Naive B cell (primary cell): ENCODE results near the gene TCEAL9. TPM values are rescaled to one million over a fixed set of nuclear protein-coding genes. Genes with fewer than 3 reads are reported as not detected.
A peak's percentile ranks its signal among the peaks of the same experiment; 100 is the strongest.
"Not testable (repeated sequence)": the region's sequence is repeated elsewhere in the genome, so short reads cannot be mapped to it uniquely, and the experiment has no call there.

Experiments used
- ATAC-seq, 2 donors: fragments of 150-1000 bp; cut with Tn5 transposase; 2 replicates each; pipeline ENCODE4 v1.10.0; 2021; ENCODE audit warnings: low read depth in 2 of 2, mild to moderate bottlenecking in 2 of 2, moderate library complexity in 2 of 2
- DNase-seq: peaks from one replicate; pipeline ENCODE4 v3.0.0; 2022
- H3K27ac Mint-ChIP-seq, 6 donors: one replicate each; pipeline ENCODE4 v1.8.0; 2020 to 2022; ENCODE audit warnings: mild to moderate bottlenecking in 6 of 6, mixed read lengths in 6 of 6, moderate library complexity in 5 of 6, inconsistent platforms in 2 of 6
- H3K27me3 Mint-ChIP-seq, 3 donors: one replicate each; pipeline ENCODE4 v1.8.0; 2021 to 2022; ENCODE audit warnings: mixed read lengths in 3 of 3, mild to moderate bottlenecking in 1 of 3
- H3K36me3 Mint-ChIP-seq, 2 donors: one replicate each; pipeline ENCODE4 v1.8.0; 2020 to 2022; ENCODE audit warnings: mixed read lengths in 2 of 2, inconsistent platforms in 1 of 2, mild to moderate bottlenecking in 1 of 2
- H3K4me1 Mint-ChIP-seq, 3 donors: one replicate each; pipeline ENCODE4 v1.8.0; 2020 to 2022; ENCODE audit warnings: mixed read lengths in 3 of 3, inconsistent platforms in 1 of 3, mild to moderate bottlenecking in 1 of 3, moderate library complexity in 1 of 3
- H3K4me3 Mint-ChIP-seq, 8 donors: one replicate each; pipeline ENCODE4 v1.8.0; 2020 to 2022; ENCODE audit warnings: mild to moderate bottlenecking in 8 of 8, mixed read lengths in 8 of 8, moderate library complexity in 8 of 8, inconsistent platforms in 2 of 8
- H3K9me3 Mint-ChIP-seq, 7 donors: one replicate each; pipeline ENCODE4 v1.8.0; 2020 to 2022; ENCODE audit warnings: mixed read lengths in 7 of 7, mild to moderate bottlenecking in 5 of 7, inconsistent platforms in 2 of 7, moderate library complexity in 1 of 7
- polyA plus RNA-seq, 6 donors: library from polyadenylated mRNA; unstranded; fragments of 300-500 nt; fragmentation: Illumina TruSeq; gene quantifications; one replicate each; pipeline ENCODE4 v1.2.3, GENCODE V29; 2021; ENCODE audit warnings: low read depth in 6 of 6

Gene TCEAL9
- polyA plus RNA-seq, 6 donors from 2014 or later, result 0.45 to 1.5 (median 0.93) TPM; not detected in 2

GRCh38 chrX:103359605-103360004 is 3.3 kb downstream of the TCEAL9 start:
- not testable (repeated sequence) for ATAC-seq, H3K36me3 Mint-ChIP-seq, DNase-seq, H3K4me3 Mint-ChIP-seq, H3K27ac Mint-ChIP-seq, H3K9me3 Mint-ChIP-seq
- peaks cover 6 to 19% (median 16%) of the 10 kb centered on the region in 3 donors for H3K4me1 Mint-ChIP-seq
- peaks cover 8 to 16% (median 11%) of the 10 kb centered on the region in 3 donors for H3K27me3 Mint-ChIP-seq

- Mint-ChIP-seq H3K36me3 (peaks cover 0 to 8% of the 10 kb centered on the region in 2 donors), H3K4me1 (peaks cover 6 to 19% (median 16%) of the 10 kb centered on the region in 3 donors), H3K27me3 (peaks cover 8 to 16% (median 11%) of the 10 kb centered on the region in 3 donors), H3K27ac (no peak overlapping the region), H3K9me3 (peaks cover 0 to 2% (median 0%) of the 10 kb centered on the region in 7 donors), H3K4me3 (no peak overlapping the region)
- DNase-seq (no peak), ATAC-seq (no peak)
Measured at GRCh38 chrX:103360092-103360491, 3.8 kb downstream of the TCEAL9 start.

- Mint-ChIP-seq H3K4me1 (peaks cover 3 to 14% (median 11%) of the 10 kb centered on the region in 3 donors), H3K9me3 (peaks cover 0 to 2% (median 0%) of the 10 kb centered on the region in 7 donors), H3K27ac (no peak overlapping the region), H3K36me3 (peaks cover 0 to 3% of the 10 kb centered on the region in 2 donors), H3K27me3 (peaks cover 9 to 11% (median 10%) of the 10 kb centered on the region in 3 donors), H3K4me3 (no peak overlapping the region)
- no peak for ATAC-seq
- DNase-seq, result no peak
Measured at GRCh38 chrX:103360916-103361315, 4.6 kb downstream of the TCEAL9 start.

GRCh38 chrX:103361798-103362197 is 5.5 kb downstream of the TCEAL9 start:
- Mint-ChIP-seq H3K27ac (no peak overlapping the region), H3K4me1 (peaks cover 0 to 7% (median 7%) of the 10 kb centered on the region in 3 donors), H3K27me3 (peaks cover 7 to 11% (median 7%) of the 10 kb centered on the region in 3 donors), H3K9me3 (peaks cover 0 to 4% (median 0%) of the 10 kb centered on the region in 7 donors), H3K36me3 (peaks cover 0 to 2% of the 10 kb centered on the region in 2 donors), H3K4me3 (no peak overlapping the region)
- DNase-seq (no peak), ATAC-seq (no peak)

- no peak for DNase-seq
- H3K27ac Mint-ChIP-seq, result no peak overlapping the region
- H3K4me3 Mint-ChIP-seq, result no peak overlapping the region
- peaks cover 0 to 8% of the 10 kb centered on the region in 2 donors for H3K36me3 Mint-ChIP-seq
- peaks cover 10 to 17% (median 14%) of the 10 kb centered on the region in 3 donors for H3K27me3 Mint-ChIP-seq
- no peak for ATAC-seq
- H3K4me1 Mint-ChIP-seq, result peaks cover 0 to 3% (median under 1%) of the 10 kb centered on the region in 3 donors
- peaks cover 0 to 6% (median 0%) of the 10 kb centered on the region in 7 donors for H3K9me3 Mint-ChIP-seq
Measured at GRCh38 chrX:103362474-103362873, 6.2 kb downstream of the TCEAL9 start.

- no peaks in the 10 kb centered on the region for H3K4me1 Mint-ChIP-seq
- no peak for DNase-seq
- ATAC-seq, result no peak
- H3K36me3 Mint-ChIP-seq, result peaks cover 0 to 8% of the 10 kb centered on the region in 2 donors
- H3K27me3 Mint-ChIP-seq, result peaks cover 8 to 17% (median 14%) of the 10 kb centered on the region in 3 donors
- H3K9me3 Mint-ChIP-seq, result peaks cover 0 to 6% (median 0%) of the 10 kb centered on the region in 7 donors
- H3K4me3 Mint-ChIP-seq, result no peak overlapping the region
- no peak overlapping the region for H3K27ac Mint-ChIP-seq
Measured at GRCh38 chrX:103363046-103363445, 6.7 kb downstream of the TCEAL9 start.

GRCh38 chrX:103367502-103367901 is 11.2 kb downstream of the TCEAL9 start:
- no peak for DNase-seq
- Mint-ChIP-seq H3K9me3 (peaks cover 0 to 6% (median 0%) of the 10 kb centered on the region in 7 donors), H3K27ac (no peak overlapping the region), H3K27me3 (peaks cover 8 to 23% (median 17%) of the 10 kb centered on the region in 3 donors), H3K4me1 (no peaks in the 10 kb centered on the region), H3K36me3 (peaks cover 0 to 8% of the 10 kb centered on the region in 2 donors), H3K4me3 (no peak overlapping the region)
- no peak for ATAC-seq

GRCh38 chrX:103369479-103369878 is 13.2 kb downstream of the TCEAL9 start:
- Mint-ChIP-seq H3K27ac (no peak overlapping the region), H3K4me3 (no peak overlapping the region), H3K27me3 (peaks cover 8 to 23% (median 19%) of the 10 kb centered on the region in 3 donors), H3K4me1 (no peaks in the 10 kb centered on the region), H3K9me3 (peaks cover 0 to 6% (median 0%) of the 10 kb centered on the region in 7 donors), H3K36me3 (peaks cover 0 to 8% of the 10 kb centered on the region in 2 donors)
- ATAC-seq, result no peak
- no peak for DNase-seq

GRCh38 chrX:103372886-103373285 is 16.6 kb downstream of the TCEAL9 start:
- Mint-ChIP-seq H3K9me3 (peaks cover 0 to 3% (median 0%) of the 10 kb centered on the region in 7 donors), H3K4me3 (no peak overlapping the region), H3K27me3 (peaks cover 8 to 27% (median 17%) of the 10 kb centered on the region in 3 donors), H3K4me1 (peaks cover 4 to 7% (median 6%) of the 10 kb centered on the region in 3 donors), H3K27ac (no peak overlapping the region), H3K36me3 (peaks cover 0 to 6% of the 10 kb centered on the region in 2 donors)
- ATAC-seq (no peak), DNase-seq (no peak)

GRCh38 chrX:103373581-103373980 is 17.3 kb downstream of the TCEAL9 start:
- Mint-ChIP-seq H3K4me3 (no peak overlapping the region), H3K27ac (no peak overlapping the region), H3K36me3 (peaks cover 0 to 6% of the 10 kb centered on the region in 2 donors), H3K27me3 (peaks cover 8 to 25% (median 17%) of the 10 kb centered on the region in 3 donors), H3K9me3 (peaks cover 0 to 3% (median 0%) of the 10 kb centered on the region in 7 donors), H3K4me1 (peaks cover 4 to 7% (median 6%) of the 10 kb centered on the region in 3 donors)
- no peak for DNase-seq
- ATAC-seq, result no peak

GRCh38 chrX:103376118-103376978 is 20.0 kb downstream of the TCEAL9 start, which contains the start of gene BEX3:
BEX3 (plus strand) TSS chrX:103376538; CDS start chrX:103377522, 984 bp downstream.
- Mint-ChIP-seq H3K36me3 (peaks cover 0 to 6% of the 10 kb centered on the region in 2 donors), H3K4me1 (peaks cover 4 to 7% (median 6%) of the 10 kb centered on the region in 3 donors), H3K27ac (peak within 1 kb of the TSS in 1 of 6 donors; percentile 15), H3K27me3 (peaks cover 8 to 24% (median 17%) of the 10 kb centered on the region in 3 donors), H3K9me3 (peaks cover 0 to 4% (median 0%) of the 10 kb centered on the region in 7 donors), H3K4me3 (peak within 1 kb of the TSS; percentile 68 to 86 (median 80))
- ATAC-seq (peak; percentile 49 to 57), DNase-seq (no peak)

- ATAC-seq, result no peak
- DNase-seq, result no peak
- Mint-ChIP-seq H3K36me3 (peaks cover 0 to 6% of the 10 kb centered on the region in 2 donors), H3K9me3 (peaks cover 0 to 4% (median 0%) of the 10 kb centered on the region in 7 donors), H3K27me3 (peaks cover 8 to 24% (median 17%) of the 10 kb centered on the region in 3 donors), H3K27ac (no peak overlapping the region), H3K4me1 (peaks cover 4 to 7% (median 6%) of the 10 kb centered on the region in 3 donors), H3K4me3 (peak overlapping the region; percentile 51 to 86 (median 80))
Measured at GRCh38 chrX:103376979-103377324, 20.6 kb downstream of the TCEAL9 start.

GRCh38 chrX:103378990-103379389 is 22.7 kb downstream of the TCEAL9 start:
- peaks cover 0 to 6% of the 10 kb centered on the region in 2 donors for H3K36me3 Mint-ChIP-seq
- peaks cover 4 to 7% (median 6%) of the 10 kb centered on the region in 3 donors for H3K4me1 Mint-ChIP-seq
- peaks cover 8 to 24% (median 12%) of the 10 kb centered on the region in 3 donors for H3K27me3 Mint-ChIP-seq
- H3K4me3 Mint-ChIP-seq, result no peak overlapping the region
- DNase-seq (no peak), ATAC-seq (no peak)
- H3K27ac Mint-ChIP-seq, result no peak overlapping the region
- H3K9me3 Mint-ChIP-seq, result peaks cover 0 to 4% (median 0%) of the 10 kb centered on the region in 7 donors
